Nephron progenitor cell (in vitro differentiated cells): Measurements from ENCODE around the gene NAIF1.
A peak's percentile ranks its signal among the peaks of the same experiment; 100 is the strongest.

Experiments used
- DNase-seq: peaks from one replicate; pipeline ENCODE4 v3.0.0; 2021
- H3K27ac Mint-ChIP-seq: 2 replicates; pipeline ENCODE4 v1.8.0; 2021; ENCODE audit warnings: mild to moderate bottlenecking, moderate library complexity, mixed read lengths
- H3K27me3 Mint-ChIP-seq: 2 replicates; pipeline ENCODE4 v1.8.0; 2021; ENCODE audit warnings: mild to moderate bottlenecking, low read depth, mixed read lengths; ENCODE audit not compliant: poor library complexity
- H3K36me3 Mint-ChIP-seq: 2 replicates; pipeline ENCODE4 v1.8.0; 2021; ENCODE audit warnings: low read depth, mixed read lengths
- H3K4me1 Mint-ChIP-seq: 2 replicates; pipeline ENCODE4 v1.8.0; 2021; ENCODE audit warnings: mixed read lengths
- H3K4me3 Mint-ChIP-seq: 2 replicates; pipeline ENCODE4 v1.8.0; 2021; ENCODE audit warnings: mild to moderate bottlenecking, moderate library complexity, mixed read lengths
- H3K9me3 Mint-ChIP-seq: 2 replicates; pipeline ENCODE4 v1.8.0; 2021; ENCODE audit warnings: mild to moderate bottlenecking, moderate library complexity, mixed read lengths
- TF ChIP-seq, protein P1 (sequence below): fragments of 200-600 bp; sonication (generic); IDR thresholded peaks from 2 replicates; pipeline ENCODE4 v1.5.0; 2021; ENCODE audit warnings: antibody characterized with exemption

The NAIF1 gene, protein sequence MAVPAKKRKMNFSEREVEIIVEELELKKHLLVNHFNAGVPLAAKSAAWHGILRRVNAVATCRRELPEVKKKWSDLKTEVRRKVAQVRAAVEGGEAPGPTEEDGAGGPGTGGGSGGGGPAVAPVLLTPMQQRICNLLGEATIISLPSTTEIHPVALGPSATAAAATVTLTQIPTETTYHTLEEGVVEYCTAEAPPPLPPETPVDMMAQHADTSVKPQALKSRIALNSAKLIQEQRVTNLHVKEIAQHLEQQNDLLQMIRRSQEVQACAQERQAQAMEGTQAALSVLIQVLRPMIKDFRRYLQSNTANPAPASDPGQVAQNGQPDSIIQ

DNA sequence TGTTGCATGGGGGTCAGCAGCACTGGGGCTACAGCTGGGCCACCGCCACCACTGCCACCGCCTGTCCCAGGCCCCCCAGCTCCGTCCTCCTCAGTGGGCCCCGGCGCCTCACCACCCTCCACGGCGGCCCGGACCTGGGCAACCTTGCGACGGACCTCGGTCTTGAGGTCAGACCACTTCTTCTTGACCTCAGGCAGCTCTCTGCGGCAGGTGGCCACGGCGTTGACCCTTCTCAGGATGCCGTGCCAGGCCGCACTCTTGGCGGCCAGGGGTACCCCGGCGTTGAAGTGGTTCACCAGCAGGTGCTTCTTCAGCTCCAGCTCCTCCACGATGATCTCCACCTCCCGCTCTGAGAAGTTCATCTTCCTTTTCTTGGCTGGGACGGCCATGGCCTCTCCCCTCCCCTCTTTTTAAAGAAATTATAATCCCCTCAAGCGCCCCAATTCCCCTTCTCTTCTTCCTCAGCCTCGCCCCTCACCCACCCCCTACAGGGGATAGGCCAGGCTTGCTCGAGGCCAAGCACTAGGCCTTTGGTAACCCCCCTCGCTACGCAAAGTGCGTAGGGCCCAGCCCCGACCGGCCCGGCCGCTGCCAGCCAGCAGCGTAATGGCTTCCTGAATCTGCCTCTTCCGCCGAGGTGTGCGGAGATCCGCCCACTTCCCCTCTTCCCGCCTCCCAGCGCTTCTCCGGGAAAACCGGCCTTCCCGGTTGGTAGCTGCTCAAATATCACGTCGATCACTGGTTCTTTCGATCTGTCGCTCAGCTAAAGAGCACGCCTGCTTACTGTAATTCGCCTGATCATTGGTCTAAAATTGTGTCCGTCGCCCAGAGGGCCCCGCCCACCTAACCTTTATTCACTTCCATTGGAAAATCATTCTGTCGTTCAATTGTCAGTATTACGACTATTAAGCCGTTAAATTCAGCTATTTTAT, at the start of gene NAIF1:
TSS of gene NAIF1 (minus strand) at position 608 of the 932 bp plus-strand sequence. CDS start at position 389, 219 bp downstream.
- peak within 1 kb of the TSS; percentile 30 for H3K4me3 Mint-ChIP-seq
- DNase-seq, result peak; percentile 96
- H3K36me3 Mint-ChIP-seq, result peaks cover 10% of the 10 kb centered on the region
- H3K4me1 Mint-ChIP-seq, result peaks cover 36% of the 10 kb centered on the region
- no peaks in the 10 kb centered on the region for H3K27me3 Mint-ChIP-seq
- TF ChIP-seq, protein P1, sequence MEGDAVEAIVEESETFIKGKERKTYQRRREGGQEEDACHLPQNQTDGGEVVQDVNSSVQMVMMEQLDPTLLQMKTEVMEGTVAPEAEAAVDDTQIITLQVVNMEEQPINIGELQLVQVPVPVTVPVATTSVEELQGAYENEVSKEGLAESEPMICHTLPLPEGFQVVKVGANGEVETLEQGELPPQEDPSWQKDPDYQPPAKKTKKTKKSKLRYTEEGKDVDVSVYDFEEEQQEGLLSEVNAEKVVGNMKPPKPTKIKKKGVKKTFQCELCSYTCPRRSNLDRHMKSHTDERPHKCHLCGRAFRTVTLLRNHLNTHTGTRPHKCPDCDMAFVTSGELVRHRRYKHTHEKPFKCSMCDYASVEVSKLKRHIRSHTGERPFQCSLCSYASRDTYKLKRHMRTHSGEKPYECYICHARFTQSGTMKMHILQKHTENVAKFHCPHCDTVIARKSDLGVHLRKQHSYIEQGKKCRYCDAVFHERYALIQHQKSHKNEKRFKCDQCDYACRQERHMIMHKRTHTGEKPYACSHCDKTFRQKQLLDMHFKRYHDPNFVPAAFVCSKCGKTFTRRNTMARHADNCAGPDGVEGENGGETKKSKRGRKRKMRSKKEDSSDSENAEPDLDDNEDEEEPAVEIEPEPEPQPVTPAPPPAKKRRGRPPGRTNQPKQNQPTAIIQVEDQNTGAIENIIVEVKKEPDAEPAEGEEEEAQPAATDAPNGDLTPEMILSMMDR, result no peak
- H3K27ac Mint-ChIP-seq, result no peak within 1 kb of the TSS
- H3K9me3 Mint-ChIP-seq, result no peaks in the 10 kb centered on the region

DNA sequence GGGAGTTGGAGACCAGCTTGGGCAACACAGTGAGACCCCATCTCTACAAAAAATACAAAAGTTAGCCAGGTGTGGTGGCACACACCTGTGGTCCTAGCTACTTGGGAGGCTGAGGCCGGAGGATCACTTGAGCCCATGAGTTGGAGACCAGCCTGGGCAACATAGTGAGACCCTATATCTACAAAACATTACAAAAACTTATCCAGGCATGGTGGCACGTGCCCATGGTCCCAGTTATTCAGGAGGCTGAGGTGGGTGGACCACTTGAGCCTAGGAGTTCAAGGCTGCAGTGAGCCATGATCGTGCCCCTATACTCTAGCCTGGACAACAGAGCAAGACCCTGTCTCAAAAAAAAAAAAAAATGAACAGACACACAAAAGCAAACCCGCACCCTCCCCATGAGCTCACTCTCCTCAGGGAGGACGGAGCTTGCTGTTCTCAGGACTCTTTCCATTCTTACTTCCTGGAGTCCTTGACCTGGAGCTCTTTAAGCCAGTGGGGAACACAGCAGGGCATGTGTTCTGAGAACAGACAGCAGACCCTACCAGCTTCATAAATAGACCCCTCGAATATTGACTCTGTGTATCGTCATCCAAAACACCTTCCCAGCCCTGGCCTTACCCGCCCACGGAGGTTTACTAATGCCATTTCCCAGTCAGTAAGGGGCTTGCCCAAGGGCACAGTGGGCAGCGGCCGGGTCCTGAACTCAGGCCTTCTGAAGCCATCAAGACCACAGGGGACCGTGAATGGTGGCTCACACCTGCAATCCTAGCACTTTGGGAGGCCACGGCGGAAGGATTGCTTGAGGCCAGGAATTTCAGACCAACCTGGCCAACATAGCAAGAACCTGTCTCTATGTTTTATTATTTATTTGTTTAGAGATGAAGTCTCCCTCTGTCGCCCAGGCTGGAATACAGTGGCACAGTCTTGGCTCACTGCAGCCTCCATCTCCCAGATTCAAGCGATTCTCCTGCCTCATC, 49.3 kb upstream of the NAIF1 start:
- Mint-ChIP-seq H3K27ac (no peak overlapping the region), H3K27me3 (no peaks in the 10 kb centered on the region), H3K9me3 (peaks cover 3% of the 10 kb centered on the region), H3K4me1 (peaks cover 6% of the 10 kb centered on the region), H3K4me3 (no peak overlapping the region), H3K36me3 (peaks cover 16% of the 10 kb centered on the region)
- DNase-seq, result no peak
- TF ChIP-seq, protein P1, result no peak

DNA sequence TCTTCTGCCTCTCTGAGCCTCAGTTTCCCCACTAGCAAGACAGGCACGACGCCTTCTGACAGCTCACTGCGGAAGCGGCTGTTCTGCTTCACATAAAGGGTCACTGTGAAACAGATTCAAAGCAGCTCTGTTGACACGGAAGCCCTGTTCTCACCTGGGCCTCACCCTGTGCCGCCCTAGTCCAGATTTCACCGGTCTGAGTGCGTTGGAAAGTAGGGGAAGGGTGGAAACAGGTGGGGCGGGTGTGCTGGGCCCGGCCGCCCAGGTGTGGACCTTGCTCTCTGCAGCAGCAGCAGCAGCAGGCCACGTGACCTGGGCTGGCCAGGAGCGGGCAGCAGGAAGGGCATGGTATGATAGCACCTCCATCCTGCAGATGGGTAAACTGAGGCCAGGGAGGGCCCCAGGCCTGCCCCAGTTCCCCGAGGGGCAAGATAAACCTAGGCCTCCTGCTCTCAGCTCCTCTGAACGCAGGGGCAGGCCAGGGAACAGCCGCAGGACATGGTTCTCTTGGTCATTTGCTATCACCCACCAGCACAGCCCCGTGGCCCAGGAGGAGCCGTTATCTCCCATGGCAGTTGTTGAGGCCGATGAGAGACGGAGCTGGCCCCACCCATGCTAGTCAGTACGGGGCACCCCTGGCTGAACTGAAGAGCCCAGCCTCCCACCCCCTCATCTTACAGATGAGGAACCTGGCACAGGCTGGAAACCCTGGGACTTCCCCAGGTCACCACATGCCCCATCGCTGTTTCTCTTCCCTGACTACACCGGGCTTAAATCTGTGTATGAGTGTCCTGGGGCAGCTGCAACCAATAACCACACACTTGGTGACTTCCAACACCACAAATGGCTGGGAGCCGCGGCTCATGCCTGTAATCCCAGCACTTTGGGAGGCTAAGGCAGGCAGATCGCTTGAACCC, 48.3 kb upstream of the NAIF1 start:
- Mint-ChIP-seq H3K27me3 (peaks cover 2% of the 10 kb centered on the region), H3K9me3 (peaks cover 3% of the 10 kb centered on the region), H3K4me3 (no peak overlapping the region), H3K36me3 (peaks cover 16% of the 10 kb centered on the region), H3K4me1 (peaks cover 12% of the 10 kb centered on the region), H3K27ac (no peak overlapping the region)
- TF ChIP-seq, protein P1, result no peak
- DNase-seq, result no peak

GRCh38 chr9:128114326-128115186, 47.4 kb upstream of the NAIF1 start:
- DNase-seq, result no peak
- Mint-ChIP-seq H3K4me1 (peaks cover 19% of the 10 kb centered on the region), H3K4me3 (no peak overlapping the region), H3K9me3 (peaks cover 3% of the 10 kb centered on the region), H3K36me3 (peaks cover 19% of the 10 kb centered on the region), H3K27ac (no peak overlapping the region), H3K27me3 (peaks cover 4% of the 10 kb centered on the region)
- TF ChIP-seq, protein P1, result no peak
